B cell (primary cell): Measurements from ENCODE around the gene IFT27. TPM values are rescaled to one million over a fixed set of nuclear protein-coding genes. Genes with fewer than 3 reads are reported as not detected.

Source experiments
- ATAC-seq: fragments of 200-7000 bp; cut with Tn5 transposase; one replicate; pipeline ENCODE4 v1.10.0; 2021; ENCODE audit warnings: low read depth, mild to moderate bottlenecking, moderate number of reproducible peaks, moderate library complexity
- CTCF ChIA-PET: fragments of 350-600 bp; sonication (Branson Sonifier 250); formaldehyde crosslinking; loops from one replicate; lab custom pipeline; 2021; ENCODE audit warnings: antibody characterized with exemption, inconsistent platforms; lab: Charles Lee
- POLR2A ChIA-PET: fragments of 350-600 bp; sonication (Branson Sonifier 250); formaldehyde crosslinking; loops from one replicate; lab custom pipeline; 2021; ENCODE audit warnings: antibody characterized with exemption; lab: Charles Lee
- DNase-seq: peaks from one replicate; pipeline ENCODE4 v3.0.0; 2013
- H2AFZ ChIP-seq: 2 replicates; pipeline ENCODE4 v1.6.1; 2012; ENCODE audit warnings: mild to moderate bottlenecking, low read depth, low read length; ENCODE audit not compliant: insufficient read depth, poor library complexity, severe bottlenecking
- H3K27ac ChIP-seq, 2 donors: 1 replicate in 1 of 2; 2 replicates in 1 of 2; pipeline ENCODE4 v1.5.1; 2012 to 2013; ENCODE audit warnings: low read length in 2 of 2, mild to moderate bottlenecking in 2 of 2, moderate library complexity in 1 of 2
- H3K27me3 ChIP-seq, 4 experiments: fragments of 200-600 bp in 1 of 4; sonication (generic) in 1 of 4; replicated peaks in 1 of 4; 1 replicate in 2 of 4; 2 replicates in 2 of 4; pipeline versions ENCODE4 v1.6.1 to v1.7.0; 2013 to 2016; ENCODE audit warnings: low read length in 3 of 4, mild to moderate bottlenecking in 2 of 4, mixed read lengths in 1 of 4, moderate library complexity in 1 of 4; ENCODE audit not compliant: insufficient read depth in 4 of 4, control insufficient read depth in 3 of 4; ENCODE audit errors: control extremely low read depth in 1 of 4
- H3K36me3 ChIP-seq, 2 experiments: replicated peaks in 1 of 2; 1 replicate in 1 of 2; 2 replicates in 1 of 2; pipeline versions ENCODE4 v1.6.1 to v1.7.1; 2013; ENCODE audit warnings: low read length in 1 of 2; ENCODE audit not compliant: insufficient read depth in 2 of 2, control insufficient read depth in 1 of 2; ENCODE audit errors: control extremely low read depth in 1 of 2, extremely low read depth in 1 of 2
- H3K4me1 ChIP-seq, 2 donors: fragments of 200-600 bp in 1 of 2; sonication (generic) in 1 of 2; 1 replicate in 1 of 2; 2 replicates in 1 of 2; pipeline versions ENCODE4 v1.5.1 to v1.6.1; 2013 to 2017; ENCODE audit warnings: low read length in 2 of 2; ENCODE audit not compliant: control insufficient read depth in 2 of 2, insufficient read depth in 2 of 2
- H3K4me2 ChIP-seq: replicated peaks from 2 replicates; pipeline ENCODE3; 2012; ENCODE audit warnings: mild to moderate bottlenecking, low read depth, low read length; ENCODE audit not compliant: poor library complexity, severe bottlenecking
- H3K4me3 ChIP-seq, 5 experiments: fragments of 200-600 bp in 1 of 5; sonication (generic) in 1 of 5; 1 replicate in 3 of 5; 2 replicates in 2 of 5; pipeline versions ENCODE4 v1.5.1 to v1.7.0; 2011 to 2016; ENCODE audit warnings: low read length in 4 of 5, mild to moderate bottlenecking in 4 of 5, low read depth in 2 of 5, control low read depth in 1 of 5, moderate library complexity in 1 of 5; ENCODE audit not compliant: insufficient read depth in 1 of 5; ENCODE audit errors: control extremely low read depth in 1 of 5, extremely low read depth in 1 of 5
- H3K79me2 ChIP-seq: fragments of 200-600 bp; sonication (generic); one replicate; pipeline ENCODE4 v1.6.0; 2016; ENCODE audit warnings: low read length; ENCODE audit not compliant: control insufficient read depth, insufficient read depth
- H3K9ac ChIP-seq: fragments of 200-600 bp; sonication (generic); 2 replicates; pipeline ENCODE4 v1.6.1; 2017; ENCODE audit warnings: mild to moderate bottlenecking, low read length, moderate library complexity
- H3K9me3 ChIP-seq, 3 donors: one replicate each; pipeline versions ENCODE4 v1.6.1 to v1.7.1; 2013; ENCODE audit warnings: low read length in 2 of 3; ENCODE audit not compliant: control insufficient read depth in 2 of 3, insufficient read depth in 1 of 3; ENCODE audit errors: control extremely low read depth in 1 of 3
- H4K20me1 ChIP-seq: 2 replicates; pipeline ENCODE4 v1.6.0; 2012; ENCODE audit warnings: mild to moderate bottlenecking, low read length; ENCODE audit not compliant: insufficient read depth, control insufficient read depth, poor library complexity, severe bottlenecking
- H3K27ac Mint-ChIP-seq: one replicate; pipeline ENCODE4 v1.8.0; 2021; ENCODE audit warnings: mixed read lengths
- H3K27me3 Mint-ChIP-seq: one replicate; pipeline ENCODE4 v1.8.0; 2021; ENCODE audit warnings: mixed read lengths
- H3K4me1 Mint-ChIP-seq: one replicate; pipeline ENCODE4 v1.8.0; 2021; ENCODE audit warnings: mixed read lengths
- H3K4me3 Mint-ChIP-seq: one replicate; pipeline ENCODE4 v1.8.0; 2021; ENCODE audit warnings: mixed read lengths
- H3K9me3 Mint-ChIP-seq: one replicate; pipeline ENCODE4 v1.8.0; 2022; ENCODE audit warnings: mixed read lengths; ENCODE audit not compliant: insufficient read depth
- CTCF ChIP-seq: fragments of 200-600 bp; IDR thresholded peaks from one replicate; pipeline ENCODE4 v1.8.0; 2022; ENCODE audit warnings: antibody characterized with exemption, mild to moderate bottlenecking
- EZH2 ChIP-seq: IDR thresholded peaks from 2 replicates; pipeline ENCODE4 v1.6.1; 2012; ENCODE audit warnings: borderline replicate concordance, low read depth, mild to moderate bottlenecking, moderate library complexity, low read length; ENCODE audit not compliant: insufficient read depth, poor library complexity, severe bottlenecking
- WGBS: methylation state at CpG from one replicate; pipeline ENCODE4 v1.1.5; 2013; ENCODE audit warnings: missing lambda C conversion rate; ENCODE audit not compliant: insufficient coverage; 5-methylcytosine and 5-hydroxymethylcytosine counted together
- intact Hi-C: fragments of 100-400 bp; cut with micrococcal nuclease; formaldehyde crosslinking; loops from one replicate; pipeline ENCODE4 v1.10.0; 2022
- polyA plus RNA-seq: library from polyadenylated mRNA; depleted of rRNA; stranded (reverse); fragments of >200 nt; gene quantifications from 2 replicates; pipeline ENCODE4 v1.2.3, GENCODE V29; 2012
- total RNA-seq, 2 donors: library from RNA; stranded (reverse); fragments of 120-200 nt in 1 of 2; gene quantifications; 1 replicate in 1 of 2; 2 replicates in 1 of 2; pipeline versions ENCODE4 v1.2.3 to v1.2.4, GENCODE V29; 2013 to 2022

IFT27 gene
- total and polyA plus RNA-seq, 2 donors (not counting 1 experiment from before 2014, with no cell fraction given), result 17.1 to 42.8 TPM

- Histone ChIP-seq H3K4me2 (no peak overlapping the region), H3K79me2 (no peaks in the 10 kb centered on the region), H3K27me3 (peaks cover 0 to 54% (median 23%) of the 10 kb centered on the region in 4 experiments), H3K4me3 (no peak overlapping the region), H3K27ac (no peak overlapping the region), H3K9ac (no peak overlapping the region), H4K20me1 (no peaks in the 10 kb centered on the region), H2AFZ (no peak overlapping the region), H3K36me3 (no peaks in the 10 kb centered on the region), H3K9me3 (no peaks in the 10 kb centered on the region), H3K4me1 (peaks cover 2 to 14% of the 10 kb centered on the region in 2 donors)
- Mint-ChIP-seq H3K4me3 (no peak overlapping the region), H3K9me3 (no peaks in the 10 kb centered on the region), H3K4me1 (peaks cover 3% of the 10 kb centered on the region), H3K27ac (no peak overlapping the region), H3K27me3 (peaks cover 69% of the 10 kb centered on the region)
- POLR2A ChIA-PET, result no interaction called here
- ATAC-seq (no peak), DNase-seq (no peak)
- TF ChIP-seq CTCF, result no peak
- TF ChIP-seq EZH2, result no peak
- intact Hi-C loops, result no loop called here
- 84% methylated on average over 10 of the region's 10 CpGs for WGBS
- CTCF ChIA-PET, result no interaction called here
Observed at GRCh38 chr22:36814801-36815200, 38.9 kb upstream of the IFT27 start.

- H3K27me3 Mint-ChIP-seq, result peaks cover 45% of the 10 kb centered on the region
- POLR2A ChIA-PET, result no interaction called here
- intact Hi-C loops, result no loop called here
Observed at GRCh38 chr22:36811094-36811800, 35.3 kb upstream of the IFT27 start.

More at GRCh38 chr22:36811094-36811800, 35.3 kb upstream of the IFT27 start:
- Histone ChIP-seq H3K4me3 (no peak overlapping the region), H3K36me3 (no peaks in the 10 kb centered on the region), H3K9me3 (no peaks in the 10 kb centered on the region), H3K79me2 (no peaks in the 10 kb centered on the region), H3K27me3 (peaks cover 0 to 26% (median 8%) of the 10 kb centered on the region in 4 experiments), H3K27ac (no peak overlapping the region), H4K20me1 (no peaks in the 10 kb centered on the region), H2AFZ (no peak overlapping the region), H3K9ac (no peak overlapping the region), H3K4me1 (peaks cover 0 to 3% of the 10 kb centered on the region in 2 donors), H3K4me2 (no peak overlapping the region)
- no peaks in the 10 kb centered on the region for H3K9me3 Mint-ChIP-seq
- no peak overlapping the region for H3K27ac Mint-ChIP-seq
- CTCF ChIA-PET, result interaction anchor here (1.2 kb wide), 1 partner anchor 12 kb away, joined by 3 read pairs; no protein-coding TSS in a partner anchor
- ATAC-seq, result no peak
- H3K4me3 Mint-ChIP-seq, result no peak overlapping the region
- no peak for DNase-seq
- no peaks in the 10 kb centered on the region for H3K4me1 Mint-ChIP-seq
- TF ChIP-seq CTCF, result no peak
- WGBS, result no CpG with 5 or more reads among the region's 3 CpGs
